ENCODE results near the gene NIP7. TPM values are rescaled to one million over a fixed set of nuclear protein-coding genes. Genes with fewer than 3 reads are reported as not detected.

NIP7 gene
- total RNA-seq, 2 experiments from 2014 or later, result 70.1 to 73.2 TPM

DNA sequence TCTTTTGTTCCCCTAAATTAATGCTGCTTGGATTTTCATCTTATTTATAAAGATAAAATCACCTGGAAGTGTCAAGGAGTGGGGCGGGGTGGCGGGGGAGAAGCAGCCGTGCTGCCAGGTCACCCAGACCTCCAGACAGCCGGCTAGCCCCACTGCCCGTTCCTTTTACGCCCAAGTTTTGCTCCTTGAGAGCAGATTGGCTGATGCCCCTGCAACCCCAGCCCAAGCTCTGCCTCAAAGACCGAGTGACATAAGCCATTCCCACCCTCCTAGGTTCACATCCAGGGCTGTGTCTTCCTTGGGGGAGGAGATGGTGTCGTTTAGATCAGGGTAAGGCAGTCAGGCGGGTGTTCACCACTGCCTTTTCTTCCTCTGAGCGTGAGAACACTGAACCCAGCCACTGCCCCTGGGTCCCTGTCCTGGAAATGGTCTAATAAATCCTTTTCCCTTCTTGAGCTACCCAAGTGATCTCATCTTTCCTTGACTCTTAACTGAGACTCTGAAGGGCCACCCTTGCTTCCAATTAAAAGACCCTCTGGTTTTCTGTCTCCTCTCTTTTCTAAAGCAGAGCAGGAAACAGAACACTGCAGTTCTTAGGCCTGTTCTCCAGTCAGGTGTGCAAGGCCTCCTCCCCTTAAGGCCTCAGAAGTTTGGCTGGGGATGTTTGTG lies 14.9 kb upstream of the NIP7 start:
- Mint-ChIP-seq H3K4me1 (peaks cover 44% of the 10 kb centered on the region), H3K4me3 (no peak overlapping the region), H3K27ac (peak overlapping the region; percentile 63), H3K27me3 (no peaks in the 10 kb centered on the region), H3K9me3 (no peaks in the 10 kb centered on the region), H3K36me3 (peaks cover 57% of the 10 kb centered on the region)
- no peak for DNase-seq

DNA sequence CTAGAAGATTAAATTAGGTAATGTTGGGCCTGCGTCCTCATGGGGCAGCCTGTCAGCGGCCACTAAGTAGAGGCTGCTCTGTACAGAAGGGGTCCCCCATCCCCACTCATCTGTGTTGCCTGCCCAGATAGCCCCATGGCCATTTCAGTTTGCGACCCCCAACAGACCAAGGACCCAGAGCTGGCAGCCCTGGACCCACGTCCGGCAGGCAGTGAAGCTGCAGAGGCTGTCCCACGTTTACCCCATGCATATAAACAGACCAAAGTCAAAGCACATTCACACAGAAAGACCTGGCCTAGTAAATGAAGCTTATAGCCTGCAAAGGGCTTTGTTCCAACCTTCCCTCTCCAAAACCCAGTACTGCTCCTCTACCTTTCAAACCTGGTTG lies 13.8 kb upstream of the NIP7 start:
- H3K36me3 Mint-ChIP-seq, result peaks cover 58% of the 10 kb centered on the region
- H3K9me3 Mint-ChIP-seq, result no peaks in the 10 kb centered on the region
- peak overlapping the region; percentile 36 for H3K4me3 Mint-ChIP-seq
- H3K27ac Mint-ChIP-seq, result no peak overlapping the region
- DNase-seq, result no peak
- peaks cover 45% of the 10 kb centered on the region for H3K4me1 Mint-ChIP-seq
- H3K27me3 Mint-ChIP-seq, result no peaks in the 10 kb centered on the region

DNA sequence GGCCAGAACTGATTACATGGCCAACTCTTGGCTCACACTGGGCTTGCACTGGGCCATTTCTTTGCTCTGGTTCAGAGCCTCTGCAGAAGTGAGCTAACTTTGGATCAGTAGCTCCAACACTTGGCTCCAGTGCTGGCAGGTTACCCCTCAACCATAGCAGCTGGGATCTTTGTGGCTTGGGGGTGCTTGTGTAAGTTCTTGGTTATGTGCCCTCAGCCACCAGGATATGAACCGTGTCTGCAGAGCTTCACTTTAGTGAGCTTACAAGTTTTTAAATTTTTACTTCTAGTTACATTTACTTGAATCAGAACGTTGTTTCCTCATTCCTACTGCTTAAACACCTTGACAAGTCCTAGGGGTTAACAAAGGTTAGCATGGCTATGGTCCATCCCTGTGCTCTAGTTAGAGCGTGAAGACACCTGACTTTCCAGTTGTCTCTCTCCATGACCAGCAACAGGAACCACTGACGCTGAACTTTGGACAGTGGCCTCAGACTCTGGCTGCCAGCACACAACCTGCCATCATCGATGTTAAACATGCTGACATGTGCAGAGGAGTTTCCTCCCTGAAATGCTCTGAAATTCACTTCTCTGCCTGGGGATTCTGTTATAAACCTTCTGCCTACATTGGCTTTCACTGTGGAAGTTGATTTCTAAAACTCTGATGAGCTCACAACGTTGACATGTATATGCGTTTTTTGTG lies 13.2 kb upstream of the NIP7 start:
- DNase-seq, result no peak
- Mint-ChIP-seq H3K27me3 (no peaks in the 10 kb centered on the region), H3K36me3 (peaks cover 57% of the 10 kb centered on the region), H3K9me3 (no peaks in the 10 kb centered on the region), H3K4me3 (peak overlapping the region; percentile 36), H3K27ac (peak overlapping the region; percentile 16), H3K4me1 (peaks cover 46% of the 10 kb centered on the region)

DNA sequence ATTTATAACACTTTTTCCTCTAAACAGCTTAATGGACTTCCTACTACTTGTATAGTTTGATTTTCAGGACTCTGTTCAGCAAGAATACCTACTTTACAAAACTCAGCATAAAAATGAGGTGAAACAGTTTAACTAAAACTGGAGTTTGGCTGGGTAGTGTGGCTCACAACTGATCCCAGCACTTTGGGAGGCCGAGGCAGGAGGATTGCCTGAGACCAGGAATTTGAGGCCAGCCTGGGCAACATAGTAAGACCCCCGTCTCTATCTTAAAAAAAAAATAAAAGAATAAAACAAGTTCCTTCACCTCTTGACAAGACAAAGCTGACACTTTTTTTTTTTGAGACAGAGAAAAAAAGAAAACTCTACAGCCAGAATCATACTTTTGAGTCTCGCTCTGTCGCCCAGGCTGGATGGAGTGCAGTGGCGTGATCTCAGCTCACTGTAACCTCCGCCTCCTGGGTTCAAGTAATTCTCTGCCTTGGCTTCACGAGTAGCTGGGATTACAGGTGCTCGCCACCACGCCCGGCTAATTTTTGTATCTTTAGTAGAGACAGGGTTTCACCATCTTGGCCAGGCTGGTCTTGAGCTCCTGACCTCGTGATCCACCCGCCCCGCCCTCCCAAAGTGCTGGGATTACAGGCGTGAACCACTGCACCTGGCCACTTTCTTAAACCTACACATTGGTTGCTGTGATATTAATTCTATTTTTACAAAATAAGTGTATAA lies 11.8 kb upstream of the NIP7 start:
- H3K9me3 Mint-ChIP-seq, result no peaks in the 10 kb centered on the region
- peak overlapping the region; percentile 36 for H3K4me3 Mint-ChIP-seq
- H3K4me1 Mint-ChIP-seq, result peaks cover 44% of the 10 kb centered on the region
- peak overlapping the region; percentile 16 for H3K27ac Mint-ChIP-seq
- DNase-seq, result no peak
- peaks cover 46% of the 10 kb centered on the region for H3K36me3 Mint-ChIP-seq
- no peaks in the 10 kb centered on the region for H3K27me3 Mint-ChIP-seq

DNA sequence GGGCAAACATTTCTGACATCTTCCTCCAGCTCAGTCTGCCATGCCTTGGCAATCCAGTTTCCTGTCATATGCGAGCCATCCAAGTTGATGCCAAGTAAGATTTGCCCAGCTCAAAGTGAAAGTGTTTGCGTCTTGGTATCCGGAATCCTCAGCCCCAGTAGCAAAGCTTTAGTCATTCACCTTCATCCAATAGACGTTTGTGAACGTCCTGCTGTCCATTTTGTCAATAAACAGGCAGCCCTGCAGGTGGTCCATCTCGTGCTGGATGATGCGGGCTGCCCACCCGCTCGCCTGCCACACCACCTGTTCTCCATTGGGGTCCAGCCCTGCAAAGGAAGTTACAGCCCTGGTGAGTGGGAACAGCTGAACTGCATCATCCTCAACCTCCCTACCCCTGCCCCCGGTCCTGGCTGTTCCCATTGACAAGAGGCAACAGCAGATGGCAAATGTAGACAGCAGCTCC lies 10.7 kb upstream of the NIP7 start:
- no peak for DNase-seq
- H3K9me3 Mint-ChIP-seq, result no peaks in the 10 kb centered on the region
- H3K4me1 Mint-ChIP-seq, result peaks cover 44% of the 10 kb centered on the region
- peaks cover 46% of the 10 kb centered on the region for H3K36me3 Mint-ChIP-seq
- peak overlapping the region; percentile 88 for H3K4me3 Mint-ChIP-seq
- peak overlapping the region; percentile 79 for H3K27ac Mint-ChIP-seq
- H3K27me3 Mint-ChIP-seq, result no peaks in the 10 kb centered on the region

DNA sequence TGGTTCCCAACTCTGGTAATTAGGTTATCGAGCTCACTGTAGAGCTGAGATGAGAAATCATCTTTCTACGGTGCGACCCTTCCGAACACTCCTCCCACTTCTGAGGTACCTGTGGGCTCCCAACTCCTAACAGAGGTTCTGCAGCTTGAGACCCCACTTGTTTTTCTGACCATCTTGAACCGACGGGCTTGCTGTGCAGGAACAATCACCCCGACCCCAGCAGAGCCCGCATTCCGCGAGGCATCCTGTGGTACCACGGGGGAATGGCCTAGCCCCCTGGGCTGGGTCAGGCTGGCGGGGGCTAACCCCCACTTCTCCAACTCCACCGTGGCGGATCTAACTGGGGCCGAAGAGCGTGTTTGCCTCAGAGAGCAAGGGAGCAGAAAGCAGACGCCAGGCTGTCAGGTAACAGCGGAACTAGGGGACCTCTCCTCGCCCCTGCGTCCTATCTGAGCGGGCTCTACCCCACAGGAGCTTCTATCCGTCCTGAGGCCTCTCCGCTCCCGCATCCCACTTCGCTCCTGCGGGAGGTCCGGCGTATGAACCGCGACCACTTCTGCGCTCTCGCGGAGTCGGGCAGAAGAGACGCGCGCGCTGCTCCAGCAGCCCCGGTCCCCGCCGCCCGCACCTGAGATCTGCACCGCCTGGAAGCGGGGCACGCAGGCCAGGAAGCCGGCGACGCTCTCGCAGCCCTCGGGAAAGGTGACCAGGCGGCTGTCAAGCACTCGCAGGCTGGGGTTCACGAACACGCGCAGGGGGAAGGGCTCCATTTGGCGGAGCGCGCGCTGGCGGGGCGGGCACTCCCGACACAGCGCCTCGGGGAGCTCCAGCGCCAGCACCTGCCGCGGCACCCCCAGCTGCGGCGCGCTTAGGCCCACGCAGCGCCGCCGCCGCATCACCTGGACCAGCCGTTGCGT lies 9.9 kb upstream of the NIP7 start:
- DNase-seq, result peak; percentile 61
- Mint-ChIP-seq H3K9me3 (no peaks in the 10 kb centered on the region), H3K27me3 (no peaks in the 10 kb centered on the region), H3K27ac (peak overlapping the region; percentile 79), H3K36me3 (peaks cover 45% of the 10 kb centered on the region), H3K4me1 (peaks cover 40% of the 10 kb centered on the region), H3K4me3 (peak overlapping the region; percentile 88)

DNA sequence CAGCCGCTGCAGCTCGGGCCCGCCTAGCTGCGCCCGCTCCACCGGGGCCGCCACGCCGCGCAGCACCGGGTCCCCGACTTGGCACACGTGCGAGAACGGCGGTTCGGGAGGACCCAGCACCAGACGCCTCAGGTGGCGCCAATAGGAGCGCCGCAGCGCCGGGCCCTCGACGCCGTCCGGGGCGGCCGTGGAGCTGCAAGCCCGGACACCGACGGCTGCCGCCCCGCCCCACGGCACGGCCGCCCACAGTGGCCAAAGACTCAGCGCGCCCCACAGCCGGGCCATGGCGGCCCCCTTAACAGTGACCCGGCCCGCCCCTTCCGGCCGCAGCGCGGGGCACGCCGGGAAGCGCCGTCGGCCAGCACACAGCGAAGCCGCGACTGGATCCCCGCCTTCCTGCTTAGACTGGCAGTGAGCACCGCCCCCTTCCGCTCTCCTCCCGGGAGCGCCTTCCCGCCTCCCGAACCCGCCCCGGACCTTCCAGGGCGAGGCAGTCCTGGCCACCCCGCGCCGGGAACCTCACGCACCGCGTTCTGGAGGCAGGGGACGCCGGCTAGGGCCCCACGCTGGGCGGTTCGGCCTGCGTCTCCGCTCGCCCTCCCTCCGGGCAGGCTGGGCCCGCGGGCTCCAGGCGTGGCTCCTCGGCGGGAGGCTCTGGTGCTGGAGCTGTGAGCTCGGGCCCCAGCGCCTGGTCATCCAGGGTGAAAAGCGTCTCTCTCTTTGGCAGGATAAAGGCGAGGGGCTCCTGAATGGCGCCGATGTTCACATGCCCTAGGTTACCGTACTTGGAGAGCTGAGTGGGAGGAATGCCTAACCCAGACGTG lies 9.1 kb upstream of the NIP7 start, which contains the start of gene PDF:
Gene PDF, minus strand, starts transcription at position 303 of the 824 bp plus-strand sequence. Its CDS starts 18 bp downstream, at position 285.
- Mint-ChIP-seq H3K9me3 (no peaks in the 10 kb centered on the region), H3K36me3 (peaks cover 38% of the 10 kb centered on the region)
- DNase-seq, result peak; percentile 91

DNA sequence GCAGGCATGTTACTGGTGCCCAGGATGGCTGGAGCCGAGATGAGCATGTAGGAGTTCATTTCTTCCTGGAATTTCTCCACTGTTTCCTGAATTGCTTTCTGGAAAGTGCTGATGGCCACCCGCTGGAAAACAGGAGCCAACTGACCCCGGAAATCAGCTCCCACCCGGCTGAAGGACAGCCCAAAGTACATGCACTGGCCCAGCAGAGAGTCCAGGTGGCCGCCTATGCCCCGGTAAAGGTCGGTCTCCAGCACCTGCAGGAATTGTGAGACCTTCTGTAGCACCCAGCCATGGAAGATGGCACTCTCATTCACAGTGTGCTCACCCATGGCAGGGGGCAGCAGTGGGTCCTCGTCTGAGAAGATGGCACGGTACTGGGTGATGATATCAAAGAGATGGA lies 4.9 kb upstream of the NIP7 start:
- no peaks in the 10 kb centered on the region for H3K9me3 Mint-ChIP-seq
- H3K4me1 Mint-ChIP-seq, result peaks cover 15% of the 10 kb centered on the region
- H3K27ac Mint-ChIP-seq, result no peak overlapping the region
- no peak for DNase-seq
- no peak overlapping the region for H3K4me3 Mint-ChIP-seq
- H3K36me3 Mint-ChIP-seq, result peaks cover 11% of the 10 kb centered on the region
- no peaks in the 10 kb centered on the region for H3K27me3 Mint-ChIP-seq

More for the DNA sequence above, 9.1 kb upstream of the NIP7 start, which contains the start of gene PDF:
- Mint-ChIP-seq H3K4me1 (peaks cover 36% of the 10 kb centered on the region), H3K27ac (peak within 1 kb of the TSS; percentile 88), H3K4me3 (peak within 1 kb of the TSS; percentile 88), H3K27me3 (no peaks in the 10 kb centered on the region)

DNA sequence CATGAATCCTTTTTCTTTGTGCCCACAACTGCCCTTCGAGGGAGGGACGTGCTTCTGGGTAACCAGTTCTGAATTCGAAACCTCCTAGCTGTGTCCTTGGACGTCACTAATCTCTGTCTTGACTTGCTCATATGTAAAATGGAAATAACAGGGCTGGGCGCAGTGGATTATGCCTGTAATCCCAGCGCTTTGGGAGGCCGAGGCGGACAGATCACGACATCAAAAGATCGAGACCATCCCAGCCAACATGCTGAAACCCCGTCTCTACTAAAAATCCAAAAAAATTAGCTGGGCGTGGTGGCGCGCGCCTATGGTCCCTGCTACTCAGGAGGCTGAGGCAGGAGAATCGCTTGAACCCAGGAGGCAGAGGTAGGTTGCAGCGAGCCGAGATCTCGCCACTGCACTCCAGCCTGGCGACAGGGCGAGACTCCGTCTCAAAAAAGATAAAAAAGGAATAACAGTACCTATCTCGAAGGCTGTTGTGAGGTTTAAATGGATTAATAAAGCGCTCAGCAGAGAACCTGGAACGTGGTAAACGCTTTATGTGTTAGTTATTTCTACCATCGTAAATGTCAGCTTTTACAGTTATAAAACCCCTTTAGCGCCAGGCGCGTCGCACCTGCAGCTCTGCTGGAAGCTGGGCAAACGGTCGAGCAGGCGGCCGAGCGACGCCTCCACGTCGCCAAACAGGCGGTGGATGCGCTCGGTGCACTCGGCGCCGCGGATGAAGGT lies 849 bp upstream of the NIP7 start:
- Mint-ChIP-seq H3K9me3 (no peaks in the 10 kb centered on the region), H3K4me3 (peak overlapping the region; percentile 96), H3K4me1 (peaks cover 34% of the 10 kb centered on the region), H3K27me3 (no peaks in the 10 kb centered on the region), H3K36me3 (peaks cover 32% of the 10 kb centered on the region), H3K27ac (peak overlapping the region; percentile 96)
- DNase-seq, result no peak

DNA sequence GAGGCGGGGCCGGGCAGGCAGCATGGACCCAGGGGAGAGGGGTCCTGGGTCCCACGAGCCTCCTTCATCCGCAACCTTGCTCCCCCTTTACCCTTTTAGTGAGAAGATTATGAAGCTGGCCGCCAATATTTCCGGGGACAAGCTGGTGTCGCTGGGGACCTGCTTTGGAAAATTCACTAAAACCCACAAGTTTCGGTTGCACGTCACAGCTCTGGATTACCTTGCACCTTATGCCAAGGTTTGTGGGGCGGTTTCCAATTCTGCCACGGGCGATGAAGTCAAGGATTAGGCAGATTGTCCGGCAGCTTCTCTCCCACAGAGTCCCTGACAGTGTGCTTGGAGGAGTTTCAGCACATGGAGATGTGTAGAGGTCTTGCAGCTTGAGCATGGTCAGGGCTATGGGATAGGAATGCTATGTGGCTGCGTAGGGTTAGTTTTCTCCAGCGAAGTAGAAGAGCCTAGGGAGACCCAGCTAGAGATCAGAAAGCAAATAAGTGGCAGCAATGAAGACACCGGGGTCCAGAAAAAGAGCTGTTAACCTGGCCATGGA lies 598 bp downstream of the NIP7 start:
- H3K9me3 Mint-ChIP-seq, result no peaks in the 10 kb centered on the region
- peaks cover 35% of the 10 kb centered on the region for H3K4me1 Mint-ChIP-seq
- H3K27me3 Mint-ChIP-seq, result no peaks in the 10 kb centered on the region
- peak overlapping the region; percentile 96 for H3K27ac Mint-ChIP-seq
- DNase-seq, result peak; percentile 39
- H3K36me3 Mint-ChIP-seq, result peaks cover 33% of the 10 kb centered on the region
- peak overlapping the region; percentile 96 for H3K4me3 Mint-ChIP-seq

DNA sequence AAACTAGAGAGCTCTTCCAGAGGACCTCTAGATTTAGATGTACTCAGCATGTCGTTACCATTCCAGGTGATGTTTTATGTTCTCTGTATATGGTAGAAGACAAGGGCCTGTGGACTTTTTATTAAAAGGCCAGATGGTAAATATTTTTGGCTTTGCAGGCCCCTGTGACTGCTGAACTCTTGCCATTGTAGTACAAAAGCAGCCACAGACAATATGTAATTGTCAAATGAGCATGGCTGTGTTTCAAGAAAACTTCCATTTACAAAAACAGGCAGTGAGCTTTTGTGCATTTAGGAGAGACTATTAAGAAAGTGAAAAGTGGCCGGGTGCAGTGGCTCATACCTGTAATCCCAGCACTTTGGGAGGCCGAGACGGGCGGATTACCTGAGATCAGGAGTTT lies 4.6 kb downstream of the NIP7 start:
- peaks cover 35% of the 10 kb centered on the region for H3K36me3 Mint-ChIP-seq

DNA sequence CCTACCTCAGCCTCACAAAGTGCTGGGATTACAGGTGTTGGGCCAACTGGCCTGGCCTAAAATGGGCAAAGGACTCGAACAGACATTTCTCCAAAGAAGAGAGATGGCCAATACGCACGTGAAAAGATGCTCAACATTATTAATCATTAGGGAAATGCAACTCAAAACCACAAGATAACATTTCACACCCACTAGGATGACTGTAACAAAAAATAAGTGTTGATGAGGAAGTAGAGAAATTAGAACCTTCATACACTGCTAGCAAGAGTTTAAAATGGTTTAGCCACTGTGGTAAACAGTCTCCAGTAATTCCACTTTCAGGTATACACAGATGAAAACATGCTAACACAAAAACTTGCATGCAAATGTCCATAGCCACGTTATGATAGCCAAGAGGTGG lies 6.4 kb downstream of the NIP7 start:
- H3K27me3 Mint-ChIP-seq, result no peaks in the 10 kb centered on the region
- no peak overlapping the region for H3K27ac Mint-ChIP-seq
- peaks cover 17% of the 10 kb centered on the region for H3K4me1 Mint-ChIP-seq
- no peak overlapping the region for H3K4me3 Mint-ChIP-seq
- peaks cover 25% of the 10 kb centered on the region for H3K36me3 Mint-ChIP-seq
- no peaks in the 10 kb centered on the region for H3K9me3 Mint-ChIP-seq
- DNase-seq, result no peak

More for the DNA sequence above, 4.6 kb downstream of the NIP7 start:
- no peak for DNase-seq
- Mint-ChIP-seq H3K27me3 (no peaks in the 10 kb centered on the region), H3K4me1 (peaks cover 23% of the 10 kb centered on the region), H3K27ac (no peak overlapping the region), H3K4me3 (no peak overlapping the region), H3K9me3 (no peaks in the 10 kb centered on the region)

DNA sequence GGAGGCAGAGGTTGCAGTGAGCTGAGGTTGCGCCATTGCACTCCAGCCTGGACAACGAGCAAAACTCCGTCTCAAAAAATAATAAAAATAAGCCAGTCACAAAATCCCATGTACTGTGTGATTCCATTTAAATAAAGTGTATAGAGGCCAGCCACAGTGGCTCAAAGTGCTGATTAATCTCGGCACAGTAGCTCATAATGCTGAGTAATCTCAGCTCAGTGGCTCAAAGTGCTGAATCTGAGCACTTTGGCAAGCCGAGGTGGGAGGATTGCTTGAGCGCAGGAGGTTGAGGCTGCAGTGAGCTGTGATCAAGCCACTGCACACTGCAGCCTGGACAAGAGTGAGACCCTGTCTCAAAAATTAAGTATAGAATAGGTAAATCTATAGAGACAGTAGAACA lies 7.1 kb downstream of the NIP7 start:
- H3K36me3 Mint-ChIP-seq, result peaks cover 17% of the 10 kb centered on the region
- H3K27ac Mint-ChIP-seq, result no peak overlapping the region
- H3K27me3 Mint-ChIP-seq, result no peaks in the 10 kb centered on the region
- H3K4me3 Mint-ChIP-seq, result no peak overlapping the region
- H3K4me1 Mint-ChIP-seq, result peaks cover 10% of the 10 kb centered on the region
- no peak for DNase-seq
- H3K9me3 Mint-ChIP-seq, result no peaks in the 10 kb centered on the region

All from activated naive CD8-positive, alpha-beta T cell treated with anti-CD3 and anti-CD28 coated beads for 36 hours (primary cell).